ENCODE measurements around the gene HLA-F. TPM values are rescaled to one million over a fixed set of nuclear protein-coding genes. Genes with fewer than 3 reads are reported as not detected.

HLA-F gene
- total RNA-seq, 2 donors from 2014 or later = 184 to 188 TPM

DNA sequence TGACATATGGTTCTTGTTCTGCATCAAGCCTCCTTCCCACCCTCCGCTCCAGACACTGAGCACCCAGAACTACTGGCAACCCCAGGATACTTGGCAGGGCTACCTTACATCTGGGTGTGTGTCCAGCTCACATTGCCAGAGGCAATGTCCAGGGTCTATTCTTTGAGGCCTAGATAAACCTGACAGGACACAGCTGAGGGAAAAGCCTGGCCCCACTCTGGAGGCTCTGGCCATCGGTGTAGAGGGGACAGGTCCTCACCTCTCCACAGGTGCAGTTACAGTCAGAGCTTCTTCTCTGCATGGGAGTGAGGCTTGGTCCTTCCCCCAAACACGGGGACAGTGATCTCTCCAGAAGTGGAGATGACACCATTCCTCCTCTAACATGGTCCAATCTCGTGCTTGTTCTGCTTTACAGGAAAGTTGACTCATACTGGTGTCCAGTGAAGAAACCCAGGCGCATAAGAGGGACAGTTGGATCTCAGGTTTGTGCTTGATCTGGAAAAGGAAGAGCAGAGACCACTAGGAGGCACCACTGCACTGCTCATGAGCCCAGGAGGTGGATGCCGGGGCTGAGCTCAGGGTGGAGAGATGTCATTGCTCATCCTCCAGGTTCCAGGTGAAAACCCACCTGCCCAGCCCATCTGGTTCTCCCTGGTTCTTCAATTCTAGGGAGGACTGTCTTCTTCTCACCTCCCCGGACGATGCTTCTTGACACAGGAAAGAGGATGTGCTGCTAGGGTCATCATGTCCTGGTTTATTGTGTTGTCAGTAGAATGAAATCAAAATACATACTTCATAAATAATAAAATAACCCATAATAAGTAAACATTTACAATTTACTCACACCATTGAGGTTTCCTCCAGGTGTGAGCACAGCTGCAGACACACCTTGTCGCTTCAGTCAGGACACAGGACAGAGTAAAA, 14.7 kb downstream of the HLA-F start:
- peak; percentile 60 to 81 for DNase-seq
- ATAC-seq = peak; percentile 95
- intact Hi-C loops (cut with DNase I, micrococcal nuclease) = loop anchor here in 1 of 2 donors (10.0 kb wide), 1 partner anchor 97 kb away; no protein-coding TSS in a partner anchor

DNA sequence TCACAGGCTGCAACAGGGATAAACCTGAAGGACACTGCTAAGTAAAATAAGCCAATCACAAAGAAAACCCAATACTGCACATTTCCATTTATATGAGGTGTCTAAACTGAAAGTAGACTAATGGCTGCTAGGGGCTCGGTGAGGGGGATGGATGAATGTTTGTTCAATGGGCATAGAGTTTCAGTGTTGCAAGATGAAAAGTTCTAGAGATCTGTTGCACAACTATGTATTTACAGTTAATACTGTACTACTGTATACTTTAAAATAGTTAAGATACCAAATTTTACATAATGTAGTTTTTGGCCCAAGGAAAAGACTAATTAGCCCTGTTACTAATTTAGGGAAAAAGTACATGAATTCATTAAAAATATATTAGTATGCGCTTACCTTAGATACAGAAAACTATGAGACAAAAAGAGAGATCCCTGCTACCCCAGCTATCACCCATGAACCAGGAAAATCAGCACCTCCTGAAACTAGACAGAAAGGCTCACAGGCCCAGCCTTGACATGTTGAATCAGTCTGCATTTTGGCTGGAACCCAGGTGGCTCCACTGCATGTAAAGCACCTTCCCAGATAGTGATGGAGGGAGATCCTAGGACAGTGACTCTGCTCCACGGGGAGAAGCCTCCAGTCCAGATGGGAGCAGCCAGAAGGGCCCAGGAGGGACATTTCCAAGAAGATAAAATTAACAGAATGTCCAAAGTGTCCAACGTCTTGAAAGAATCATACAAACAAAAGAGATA, 16.1 kb downstream of the HLA-F start:
- ATAC-seq (no peak), DNase-seq (no peak)
- intact Hi-C loops (cut with DNase I, micrococcal nuclease) = loop anchor here in 1 of 2 donors (10.0 kb wide), 1 partner anchor 95 kb away; no protein-coding TSS in a partner anchor

DNA sequence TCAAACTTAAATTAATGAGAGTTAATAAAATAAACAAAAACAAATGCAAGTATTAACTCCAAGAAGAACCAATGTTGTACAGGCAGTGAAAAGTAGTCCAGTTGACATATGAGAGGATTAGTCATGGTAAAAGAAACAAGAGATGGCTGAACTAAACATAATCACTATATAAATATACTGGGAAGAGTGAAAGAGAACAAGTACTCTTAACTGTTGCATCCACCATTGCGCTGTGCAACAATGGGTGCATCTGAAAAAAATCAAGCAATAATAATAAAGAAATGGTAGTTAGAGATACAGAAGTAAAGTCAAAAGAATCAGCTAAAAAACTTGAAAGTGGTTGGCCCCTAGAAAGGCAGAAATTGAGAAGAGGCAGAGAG, 16.6 kb downstream of the HLA-F start:
- no peak for DNase-seq
- intact Hi-C loops (cut with DNase I, micrococcal nuclease) = loop anchor here in 1 of 2 donors (10.0 kb wide), 1 partner anchor 95 kb away; no protein-coding TSS in a partner anchor
- ATAC-seq = no peak

DNA sequence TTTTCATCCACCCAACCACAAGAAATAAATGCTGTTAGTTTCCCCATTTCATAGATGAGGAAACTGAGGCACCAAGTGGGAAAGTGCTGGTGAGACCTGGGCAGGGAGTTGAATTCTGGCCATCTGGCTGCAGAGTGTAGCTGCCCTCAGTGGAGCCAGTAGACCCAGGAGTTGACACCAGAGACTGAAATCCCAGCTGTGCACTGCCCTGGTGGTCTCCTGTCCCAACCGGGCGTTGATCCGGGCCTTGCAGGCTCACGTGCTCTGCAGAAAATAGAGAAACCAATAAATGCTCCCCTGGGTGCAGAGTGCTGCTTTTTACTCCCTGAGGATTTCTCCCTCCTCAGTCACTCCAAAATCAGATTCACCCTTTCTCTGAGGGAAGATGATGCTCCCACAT, 18.4 kb downstream of the HLA-F start:
- intact Hi-C loops (cut with DNase I, micrococcal nuclease) = no loop called here
- no peak for DNase-seq
- ATAC-seq = no peak

DNA sequence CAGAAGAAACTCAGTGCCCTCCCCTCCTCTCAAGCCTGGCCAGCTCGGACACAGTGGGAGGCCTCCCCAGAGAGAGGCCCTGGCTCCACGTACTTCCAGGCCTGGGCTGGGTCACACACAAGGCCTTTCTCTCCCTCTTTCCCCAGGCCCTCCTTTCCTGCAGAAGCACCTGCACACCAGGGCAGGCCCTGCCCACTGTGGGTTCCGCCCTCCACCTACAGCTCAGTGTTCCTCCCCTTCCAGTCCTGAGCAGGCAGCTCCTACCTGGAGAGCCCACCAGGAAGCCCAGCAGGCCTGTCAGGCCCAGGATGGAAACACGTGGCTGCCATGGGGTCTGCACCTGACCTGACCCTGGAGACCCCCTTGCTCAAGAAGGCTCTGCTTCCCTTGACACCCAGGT, 18.9 kb downstream of the HLA-F start:
- intact Hi-C loops (cut with DNase I, micrococcal nuclease) = no loop called here
- DNase-seq = no peak

DNA sequence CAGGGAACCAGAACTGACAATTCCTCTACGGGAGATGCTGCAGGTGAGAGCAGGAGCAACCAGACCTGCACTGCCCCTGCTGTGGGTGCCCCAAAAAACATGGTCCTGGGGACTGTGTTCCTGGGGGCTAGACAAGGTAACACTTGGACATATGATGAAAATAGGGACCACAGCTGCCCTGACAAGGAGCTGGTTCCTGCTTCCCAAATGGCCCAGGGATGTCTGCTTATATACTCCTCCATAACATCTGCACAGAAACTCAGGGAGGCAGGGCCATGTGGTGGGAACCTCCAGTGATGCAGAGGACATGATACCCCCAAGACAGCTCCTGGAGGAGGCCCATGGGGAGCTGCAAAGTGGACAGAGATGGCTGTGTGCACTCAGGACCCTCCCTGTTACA, 19.8 kb downstream of the HLA-F start:
- DNase-seq (no peak), ATAC-seq (no peak)
- intact Hi-C loops (cut with DNase I, micrococcal nuclease) = no loop called here

More for the DNA sequence above, 18.9 kb downstream of the HLA-F start:
- ATAC-seq = no peak

DNA sequence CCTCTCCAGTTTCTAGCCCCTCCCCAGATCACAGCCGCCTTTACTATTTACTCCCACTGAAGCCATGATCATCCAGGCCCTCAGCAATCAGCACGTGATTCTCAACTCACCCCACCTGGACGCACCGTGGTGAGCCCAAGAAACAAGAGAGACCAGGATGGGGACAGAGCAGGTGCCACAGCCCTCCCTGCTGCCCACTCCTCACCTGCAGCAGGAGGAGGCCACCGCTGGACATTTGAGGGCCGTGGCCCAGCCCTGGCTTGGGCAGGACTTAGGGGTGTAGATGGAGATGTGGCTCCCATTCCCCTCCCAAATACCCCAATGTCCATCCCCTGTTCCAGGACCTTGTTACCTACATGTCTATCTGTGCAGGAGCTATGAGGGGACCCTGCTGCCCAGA, 20.3 kb downstream of the HLA-F start:
- intact Hi-C loops (cut with DNase I, micrococcal nuclease) = no loop called here
- ATAC-seq = no peak
- no peak for DNase-seq

DNA sequence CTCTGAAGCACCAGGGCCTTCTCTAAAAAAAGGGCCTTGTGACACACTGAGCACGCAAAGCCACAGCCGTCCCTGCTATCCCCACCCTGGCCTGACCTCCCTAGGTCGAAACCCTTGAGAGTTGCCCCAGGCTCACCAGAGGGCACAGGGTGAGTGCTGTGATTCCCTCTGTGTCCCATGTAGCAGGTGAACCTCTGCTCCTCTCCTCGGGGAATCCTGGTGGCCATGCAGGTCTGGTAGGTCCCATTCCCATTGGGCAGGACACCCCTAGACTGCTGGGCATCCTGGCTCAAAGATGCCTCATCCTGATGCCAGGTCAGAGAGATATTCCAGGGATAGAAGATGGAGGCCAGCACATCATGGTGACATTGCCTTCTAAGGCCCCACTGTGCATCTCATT, 20.9 kb downstream of the HLA-F start:
- intact Hi-C loops (cut with DNase I, micrococcal nuclease) = no loop called here
- no peak for DNase-seq
- ATAC-seq = no peak

DNA sequence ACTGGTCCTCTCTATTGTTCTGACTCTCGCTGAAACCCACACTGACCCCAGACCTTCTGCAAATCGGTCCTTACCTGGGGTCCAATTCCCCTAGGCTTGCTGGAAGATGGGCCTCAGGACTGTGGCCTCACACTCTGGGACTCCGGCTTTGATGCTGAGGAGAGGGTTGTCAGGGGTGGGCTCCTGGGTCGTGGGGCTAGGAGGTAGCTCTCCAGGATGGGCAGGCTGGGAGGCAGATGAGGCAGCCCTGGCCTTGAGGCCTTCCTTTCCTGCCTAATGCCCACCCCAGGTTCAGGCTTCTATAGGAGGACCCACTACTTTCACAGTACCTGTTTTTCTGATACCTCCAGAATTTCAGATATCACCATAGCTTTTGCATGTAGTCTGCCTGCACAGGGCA, 21.4 kb downstream of the HLA-F start:
- intact Hi-C loops (cut with DNase I, micrococcal nuclease) = no loop called here
- ATAC-seq = no peak
- DNase-seq = no peak

DNA sequence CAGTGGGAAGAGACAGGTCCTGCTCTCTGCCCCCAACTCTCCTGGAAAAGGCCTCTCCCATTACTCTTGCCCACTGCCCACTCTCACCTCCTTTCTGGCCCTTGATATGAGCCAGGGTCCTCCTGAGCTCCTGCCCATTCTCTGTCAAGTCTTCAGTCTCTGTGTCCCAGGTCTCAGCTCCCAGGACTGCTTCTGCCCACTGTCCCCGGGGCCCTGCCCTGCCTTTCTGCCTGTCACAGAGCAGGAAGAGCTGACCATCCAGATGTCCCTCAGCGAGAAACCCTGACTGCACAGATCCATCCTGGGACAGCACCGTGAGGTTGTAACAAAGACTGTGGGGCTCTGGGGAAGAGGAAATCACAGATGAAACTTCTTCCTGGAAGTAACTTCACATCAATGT, 22.2 kb downstream of the HLA-F start:
- DNase-seq (no peak), ATAC-seq (no peak)
- intact Hi-C loops (cut with DNase I, micrococcal nuclease) = no loop called here

DNA sequence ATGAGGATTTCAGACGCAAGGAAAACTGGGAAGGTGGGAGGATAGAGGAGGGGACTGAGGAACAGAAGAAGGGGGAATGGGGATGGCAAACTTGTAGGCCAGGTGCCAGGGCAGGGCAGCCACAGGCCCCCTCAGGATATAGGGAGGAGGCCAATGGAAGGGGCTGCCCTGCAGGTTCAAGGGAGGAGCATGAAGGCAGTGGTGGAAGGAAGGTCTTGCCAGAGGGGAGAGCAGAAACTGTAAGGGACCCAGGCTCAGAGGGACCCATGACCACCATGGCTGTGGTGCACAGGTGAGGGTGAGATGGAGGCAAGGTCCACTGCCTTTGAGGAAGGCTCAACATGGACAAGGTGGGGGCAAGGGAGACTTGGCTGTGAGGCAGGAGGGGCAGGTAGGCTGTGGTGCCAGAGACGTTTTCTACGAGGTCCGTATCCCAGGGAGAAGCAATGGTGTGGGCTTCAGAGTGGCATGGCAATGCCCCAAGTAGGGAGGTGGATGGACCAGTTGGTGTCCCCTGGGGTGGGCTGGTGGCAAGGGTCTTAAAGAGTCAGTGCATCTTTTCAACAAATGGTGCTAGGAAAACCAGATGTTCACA, 22.7 kb downstream of the HLA-F start:
- DNase-seq = no peak
- intact Hi-C loops (cut with DNase I, micrococcal nuclease) = no loop called here
- ATAC-seq = no peak

DNA sequence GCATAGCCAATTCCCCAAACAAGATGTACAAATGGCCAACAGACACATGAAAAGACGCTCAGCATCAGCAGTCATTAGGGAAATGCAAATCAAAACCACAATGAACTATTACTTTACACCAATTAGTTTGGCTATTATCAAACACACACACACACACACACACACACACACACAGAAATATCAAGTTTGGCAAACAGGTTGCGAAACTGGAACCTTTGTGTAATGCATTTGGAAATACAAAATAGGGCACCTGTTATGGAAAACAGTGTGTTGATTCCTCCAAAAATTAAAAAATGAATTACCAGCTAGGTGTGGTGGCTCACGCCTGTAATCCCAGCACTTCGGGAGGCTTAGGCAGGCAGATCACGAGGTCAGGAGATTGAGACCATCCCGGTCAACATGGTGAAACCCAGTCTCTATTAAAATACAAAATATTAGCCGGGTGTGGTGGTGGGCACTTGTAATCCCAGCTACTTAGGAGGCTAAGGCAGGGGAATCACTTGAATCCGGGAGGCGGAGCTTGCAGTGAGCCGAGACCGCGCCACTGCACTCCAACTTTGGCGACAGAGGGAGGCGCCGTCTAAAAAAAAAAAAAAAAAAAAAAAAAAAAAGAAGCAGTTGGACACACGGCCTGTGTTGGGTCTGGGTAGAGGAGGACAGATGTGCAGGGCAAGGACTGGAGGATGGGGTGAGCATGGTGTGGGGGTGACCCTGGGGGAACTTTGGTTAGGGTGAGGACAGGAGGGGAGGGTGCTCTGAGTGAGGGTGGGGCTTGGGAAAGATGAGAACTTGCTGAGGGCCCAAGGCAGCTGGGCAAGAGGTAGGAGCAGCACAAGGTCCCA, 23.8 kb downstream of the HLA-F start:
- no peak for DNase-seq
- intact Hi-C loops (cut with DNase I, micrococcal nuclease) = no loop called here
- no peak for ATAC-seq

DNA sequence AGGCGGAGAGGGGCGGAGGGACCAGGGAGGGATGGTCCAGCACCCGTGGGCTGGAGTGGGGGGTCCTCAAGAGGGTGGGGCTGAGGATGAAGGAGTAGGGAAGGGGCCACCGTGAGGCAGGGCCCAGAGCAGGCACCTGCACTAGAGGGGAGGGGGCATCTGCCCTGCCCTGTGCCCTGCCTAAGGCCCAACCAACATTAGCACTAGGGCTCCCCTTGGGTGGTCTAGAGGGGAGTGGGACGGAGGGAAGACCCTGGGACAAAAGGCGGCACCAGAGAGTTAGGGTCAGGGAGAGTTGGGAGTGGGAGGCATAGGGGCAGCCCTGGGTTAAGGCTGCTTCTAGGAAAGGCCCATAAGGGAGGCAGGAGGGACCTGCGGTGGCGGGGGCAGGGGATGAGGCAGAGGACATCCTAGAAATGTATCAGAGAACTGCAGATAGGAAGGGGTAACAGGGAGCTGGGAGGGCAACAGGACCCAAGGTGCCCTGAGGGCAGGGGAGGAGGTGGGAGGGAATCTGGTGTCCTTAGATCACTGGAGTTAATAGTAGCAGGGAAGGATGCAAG, 24.5 kb downstream of the HLA-F start:
- intact Hi-C loops (cut with DNase I, micrococcal nuclease) = no loop called here
- ATAC-seq (no peak), DNase-seq (no peak)

DNA sequence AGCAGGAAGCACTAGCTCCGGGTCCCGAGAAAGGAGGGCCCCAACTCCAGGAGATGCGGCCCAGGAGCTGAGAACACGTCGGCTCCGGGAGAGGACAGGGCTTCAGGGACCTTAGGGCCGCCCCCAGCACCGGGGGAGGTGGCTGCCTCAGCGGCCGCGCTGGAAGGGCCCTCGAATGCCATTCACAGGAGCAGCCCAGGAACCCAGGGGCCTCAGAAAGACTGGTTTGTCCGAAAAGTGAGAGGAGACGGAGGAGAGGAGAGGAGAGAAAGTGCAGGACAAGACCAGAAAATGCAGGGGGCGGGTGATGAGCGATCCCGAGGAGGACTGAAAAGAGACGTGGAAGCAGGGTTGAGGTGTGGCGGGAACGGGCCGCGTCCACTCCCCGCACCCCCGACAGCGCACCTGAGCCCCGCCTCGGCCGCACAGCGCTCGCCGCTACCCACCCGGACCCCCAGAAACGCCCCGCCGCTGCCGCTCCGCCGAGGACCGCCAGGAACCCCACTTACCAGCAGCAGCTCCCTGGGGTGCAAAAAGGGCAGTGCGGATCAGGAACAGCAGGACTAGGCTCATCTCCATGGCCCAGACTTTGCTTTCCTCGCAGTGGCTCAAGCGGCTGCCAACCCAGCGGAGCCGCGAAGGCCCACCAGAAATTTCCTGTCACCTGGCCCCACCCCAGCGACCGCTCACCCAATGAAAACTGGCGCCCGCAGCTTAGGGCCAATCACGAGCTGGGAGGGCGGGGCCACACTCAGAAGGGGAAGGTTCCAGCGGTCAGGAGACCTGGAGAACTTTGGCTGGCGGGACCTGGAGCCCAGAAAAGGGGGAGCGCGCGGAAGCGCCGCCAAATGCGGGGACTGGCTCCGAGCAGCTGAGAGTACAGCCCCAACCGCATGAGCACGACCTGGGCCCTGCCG, 25.4 kb downstream of the HLA-F start:
- intact Hi-C loops (cut with DNase I, micrococcal nuclease) = no loop called here
- peak; percentile 96 to 97 for DNase-seq
- ATAC-seq = peak; percentile 93

DNA sequence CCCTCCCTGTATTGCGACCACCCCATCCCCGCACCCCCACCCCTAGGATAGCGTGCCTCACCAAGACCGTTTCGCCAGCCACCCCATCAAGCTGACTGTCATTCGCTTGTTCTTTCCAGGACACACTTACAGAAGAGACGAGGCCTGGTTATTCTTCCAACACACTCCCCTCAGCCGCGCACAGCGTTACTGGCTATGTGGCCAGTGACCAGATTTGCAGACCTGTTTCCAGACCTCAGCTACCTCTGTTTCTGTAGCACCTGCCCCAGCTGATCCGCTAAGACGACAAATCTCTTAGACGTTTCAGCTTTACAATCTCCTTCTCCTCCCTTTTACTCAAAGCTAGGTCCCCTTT, 26.1 kb downstream of the HLA-F start:
- no peak for ATAC-seq
- intact Hi-C loops (cut with DNase I, micrococcal nuclease) = no loop called here
- DNase-seq = no peak

DNA sequence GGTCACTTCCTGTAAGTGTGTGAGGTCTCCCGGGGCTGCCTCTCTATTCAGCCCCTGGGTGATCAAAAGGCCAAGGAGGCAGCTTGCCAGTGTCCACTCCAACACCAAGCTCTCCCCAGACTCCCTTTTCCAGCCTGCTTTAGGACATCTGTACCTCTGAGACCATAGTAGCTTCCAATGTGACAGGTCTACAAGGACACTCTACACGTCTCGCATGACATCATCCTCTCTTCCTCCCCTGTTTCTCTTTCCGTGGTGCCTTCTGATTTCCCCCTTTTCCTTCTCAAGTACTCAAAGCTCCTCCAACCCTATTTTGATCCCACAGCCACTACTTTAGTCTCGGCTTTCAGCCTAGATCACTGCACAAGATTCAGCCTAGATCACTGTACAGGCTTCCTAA, 26.4 kb downstream of the HLA-F start:
- no peak for DNase-seq
- intact Hi-C loops (cut with DNase I, micrococcal nuclease) = no loop called here
- ATAC-seq = no peak

DNA sequence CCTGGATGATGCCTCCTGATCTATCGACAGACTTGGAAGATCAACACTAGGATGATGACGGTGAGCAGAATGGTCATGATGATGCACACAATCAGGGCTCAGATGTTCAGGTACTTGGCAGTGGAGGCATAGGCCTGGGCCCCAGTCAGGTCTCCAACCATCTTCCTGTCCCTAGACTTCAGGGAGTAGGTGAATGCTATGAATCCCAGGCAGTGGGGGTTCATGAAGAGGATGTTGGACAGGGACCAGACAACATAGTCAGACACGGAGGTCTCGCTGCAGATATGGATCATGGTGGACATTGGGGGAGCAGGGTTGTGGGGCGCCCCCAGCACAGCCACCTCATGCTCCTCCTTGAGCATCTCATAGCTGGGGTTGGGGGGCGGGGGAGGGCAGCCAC, 27.5 kb downstream of the HLA-F start:
- intact Hi-C loops (cut with DNase I, micrococcal nuclease) = no loop called here
- DNase-seq (no peak), ATAC-seq (no peak)

DNA sequence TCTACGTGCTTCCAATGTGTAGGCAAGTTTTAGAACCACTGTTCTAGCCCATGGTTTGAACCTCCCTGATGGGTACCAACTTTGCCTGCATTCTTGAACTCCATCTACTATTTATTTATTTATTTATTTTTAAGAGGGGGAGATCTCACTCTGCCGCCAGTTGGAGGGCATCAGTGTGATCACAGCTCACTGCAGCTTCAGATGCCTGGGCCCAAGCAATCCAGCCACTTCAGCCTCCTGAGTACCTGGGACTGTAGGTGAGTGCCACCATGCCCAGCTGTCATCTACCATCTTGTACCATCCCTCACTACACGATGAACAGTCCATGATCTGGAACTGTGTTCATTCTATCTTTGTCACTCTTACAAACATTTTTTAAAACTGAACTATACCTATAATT, 28.2 kb downstream of the HLA-F start:
- DNase-seq (no peak), ATAC-seq (no peak)
- intact Hi-C loops (cut with DNase I, micrococcal nuclease) = no loop called here
